Endothelial cell of hepatic sinusoid (primary cell): ENCODE data around the gene MAST2.

Experiments used
- in situ Hi-C: cut with HindIII; loops from 2 replicates; pipeline ENCODE4 v1.10.0; 2017; ENCODE audit warnings: low sequenced_read_pairs

MAST2 gene

GRCh38 chr1:46012236-46012635 lies 208.8 kb downstream of the MAST2 start:
- in situ Hi-C loops = no loop called here

DNA sequence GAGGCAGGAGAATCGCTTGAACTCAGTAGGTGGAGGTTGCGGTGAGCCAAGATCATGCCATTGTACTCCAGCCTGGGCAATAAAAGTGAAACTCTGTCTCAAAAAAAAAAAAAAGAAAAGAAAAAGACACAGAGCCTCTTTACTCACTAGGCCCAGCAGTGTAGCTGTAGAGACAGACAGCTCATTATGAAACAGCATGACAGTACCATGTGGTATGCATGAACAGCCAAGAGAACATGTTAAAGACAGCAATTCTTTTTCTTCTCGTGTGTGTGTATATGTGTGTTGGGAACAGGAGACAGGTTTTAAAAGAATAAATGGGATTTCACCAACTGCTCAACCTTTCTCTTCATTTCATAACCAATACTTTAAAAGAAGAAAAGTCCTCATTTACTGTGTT lies 210.2 kb downstream of the MAST2 start:
- in situ Hi-C loops = no loop called here

GRCh38 chr1:46017876-46018503 lies 214.6 kb downstream of the MAST2 start:
- in situ Hi-C loops = no loop called here

DNA sequence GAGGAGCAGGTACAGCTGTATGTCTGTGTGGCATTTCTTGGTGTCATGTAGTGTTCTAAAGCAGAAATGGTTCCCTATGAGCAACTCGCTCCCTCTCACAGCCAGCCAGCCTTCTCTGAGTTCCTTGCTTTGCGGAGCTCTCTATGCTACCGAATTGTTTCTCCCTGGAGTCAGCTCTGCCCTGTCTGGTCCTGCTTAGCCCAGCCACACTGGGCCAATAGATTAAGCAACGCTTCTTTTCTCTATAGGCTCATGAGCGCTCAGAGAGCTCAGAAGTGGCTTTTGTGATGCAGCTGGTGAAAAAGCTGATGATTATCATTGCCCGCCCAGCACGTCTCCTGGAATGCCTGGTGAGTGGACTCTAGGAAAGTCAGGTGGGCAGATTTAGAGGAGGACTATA lies 215.9 kb downstream of the MAST2 start:
- in situ Hi-C loops = no loop called here

DNA sequence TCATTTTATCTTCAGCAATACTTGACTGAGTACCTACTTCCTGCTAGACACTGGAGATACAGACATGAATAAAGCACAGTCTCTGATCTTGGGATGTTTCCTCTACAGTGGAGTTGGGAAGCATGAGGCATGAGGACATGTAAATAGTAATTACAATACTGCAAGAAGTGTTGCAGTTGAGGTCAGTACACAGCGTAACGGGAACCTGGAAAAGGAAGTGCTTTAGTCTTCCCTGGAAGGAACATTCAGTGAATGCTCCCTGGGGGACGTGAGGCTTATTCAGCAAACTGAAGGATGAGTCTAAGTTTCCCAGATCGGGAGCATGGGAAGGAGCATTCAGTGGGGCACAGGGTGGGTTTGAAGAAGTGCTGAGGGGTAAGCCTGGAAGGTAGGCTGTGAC lies 216.6 kb downstream of the MAST2 start:
- in situ Hi-C loops = no loop called here

DNA sequence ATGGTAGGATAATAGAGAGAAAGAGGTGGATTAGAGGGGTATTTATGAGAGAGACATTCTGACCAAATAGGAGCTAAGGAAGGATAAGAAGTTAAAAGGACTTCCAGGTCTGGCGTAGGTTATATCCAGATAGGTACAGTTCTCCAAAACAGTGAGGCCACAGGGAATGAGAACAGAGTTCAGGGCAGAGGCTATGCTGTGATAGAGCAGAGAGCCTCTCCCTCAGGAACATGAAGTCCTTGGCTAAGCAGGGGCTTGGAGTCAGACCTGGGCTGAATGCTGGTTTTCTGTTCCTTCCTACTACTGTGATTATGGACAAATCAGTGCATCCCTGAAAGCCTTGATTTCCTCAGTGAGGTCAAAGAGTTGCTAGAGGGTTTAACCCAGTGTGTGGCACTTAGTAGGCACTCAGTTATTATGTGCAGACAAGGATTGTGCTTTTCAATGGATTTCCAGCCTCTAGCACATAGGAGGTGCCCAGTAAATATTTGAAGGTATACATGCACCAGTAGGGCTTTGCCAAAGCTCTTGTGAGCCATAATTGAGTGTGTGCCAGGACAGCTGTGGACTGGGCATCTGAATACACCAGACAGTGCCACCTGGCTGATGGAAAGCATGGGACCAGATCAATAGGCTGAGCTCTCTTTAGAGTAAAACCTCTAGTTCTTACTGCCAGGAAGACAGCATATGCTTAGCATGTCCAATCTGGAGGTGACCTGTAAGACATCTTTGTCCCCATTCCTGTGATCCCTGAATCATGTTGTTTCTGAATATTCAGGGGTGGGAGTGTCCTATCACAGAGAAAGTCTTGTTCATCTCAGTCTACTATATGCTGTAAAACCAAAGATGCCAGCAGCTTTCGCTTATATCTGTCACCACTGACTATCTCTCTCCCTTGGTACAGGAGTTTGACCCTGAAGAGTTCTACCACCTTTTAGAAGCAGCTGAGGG lies 217.9 kb downstream of the MAST2 start:
- in situ Hi-C loops = no loop called here

GRCh38 chr1:46026531-46026930 lies 223.1 kb downstream of the MAST2 start:
- in situ Hi-C loops = no loop called here

DNA sequence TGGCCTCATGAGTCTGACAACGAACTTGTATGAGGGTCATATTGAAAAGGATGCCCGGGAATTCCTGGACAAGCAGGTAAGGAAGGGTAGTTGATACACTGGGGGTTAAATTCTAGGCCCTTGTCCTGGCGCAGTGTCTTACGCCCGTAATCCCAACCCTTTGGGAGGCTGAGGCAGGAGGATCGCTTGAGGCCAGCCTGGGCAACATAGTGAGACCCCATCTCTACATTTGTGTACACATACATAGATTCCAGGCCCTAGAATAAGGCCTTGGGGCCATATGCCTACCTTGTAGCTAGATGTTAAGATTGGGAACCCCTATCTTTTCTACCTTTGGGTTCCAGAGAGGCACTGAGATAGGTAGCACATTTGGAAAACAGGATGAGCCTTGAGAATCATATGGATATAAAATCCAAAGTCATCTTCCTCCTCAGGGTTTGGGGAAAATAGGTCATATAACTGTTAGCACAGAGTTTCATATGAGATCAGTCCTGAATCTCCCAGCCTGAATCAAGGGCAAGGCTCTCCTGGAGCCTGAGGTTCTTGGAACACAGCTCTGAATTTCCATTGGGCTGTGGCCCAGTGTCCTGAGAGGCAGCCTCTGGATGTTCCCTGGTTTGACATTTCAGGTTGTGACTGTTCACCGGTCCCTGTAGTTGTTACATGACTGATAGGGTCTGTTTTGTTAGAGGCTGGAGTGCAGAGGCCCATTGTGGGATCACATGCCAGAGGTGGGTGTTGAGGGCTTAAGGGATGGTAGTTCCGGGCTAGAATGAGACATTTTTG lies 224.6 kb downstream of the MAST2 start:
- in situ Hi-C loops = no loop called here

- in situ Hi-C loops = loop anchor here (5.0 kb wide), 1 partner anchor 152 kb away; no protein-coding TSS in a partner anchor
Measured at GRCh38 chr1:46030074-46030870, 226.9 kb downstream of the MAST2 start.

GRCh38 chr1:46030876-46031660 lies 227.7 kb downstream of the MAST2 start:
- in situ Hi-C loops = loop anchor here (5.0 kb wide), 1 partner anchor 151 kb away; no protein-coding TSS in a partner anchor

- in situ Hi-C loops = loop anchor here (5.0 kb wide), 1 partner anchor 147 kb away; no protein-coding TSS in a partner anchor
Measured at GRCh38 chr1:46034601-46035516, 231.4 kb downstream of the MAST2 start.

DNA sequence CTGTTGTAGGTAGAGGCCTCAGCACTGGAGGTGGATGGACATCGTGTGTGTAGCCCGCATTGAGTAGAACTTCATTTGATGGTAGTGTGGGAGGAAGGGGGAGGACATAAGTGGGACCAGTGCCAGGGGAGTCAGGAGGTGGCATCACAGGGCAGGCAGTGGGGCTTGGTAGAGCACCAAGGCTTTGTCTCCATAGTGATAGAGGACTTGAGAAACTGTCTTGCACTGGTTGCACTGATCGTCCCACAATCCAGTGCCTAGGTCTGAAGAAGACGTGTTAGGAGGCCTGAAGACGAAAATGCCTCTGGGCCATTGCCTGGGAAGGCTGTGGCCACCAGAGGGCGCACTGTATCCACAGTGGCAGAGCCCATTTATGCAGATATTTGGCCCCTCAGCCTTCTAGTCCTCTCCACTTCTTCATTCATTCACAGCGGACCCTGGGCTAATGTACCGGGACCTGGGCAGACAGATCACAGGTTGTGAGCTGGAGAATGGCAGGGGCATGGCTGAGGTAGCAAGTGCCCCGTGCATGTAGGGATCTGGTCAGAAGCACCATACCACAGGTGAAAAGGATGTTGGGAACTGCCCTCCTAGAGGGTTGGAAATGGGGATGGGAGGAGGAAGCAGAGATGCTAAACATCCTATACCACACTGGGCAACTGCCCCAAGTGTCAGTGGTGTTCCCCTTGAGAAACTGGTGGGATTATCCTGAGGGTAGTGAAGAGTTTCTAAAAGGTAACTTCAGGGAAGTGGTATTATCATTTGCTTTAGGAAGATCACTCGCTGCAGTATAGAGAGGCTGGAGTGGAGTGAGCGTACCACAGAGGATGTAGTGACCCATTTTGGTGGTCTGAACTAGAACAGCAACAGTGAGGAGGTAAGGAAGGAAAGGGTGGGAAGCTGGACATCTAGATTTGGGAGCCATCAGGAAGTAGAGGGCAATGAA lies 233.8 kb downstream of the MAST2 start:
- in situ Hi-C loops = no loop called here

- in situ Hi-C loops = loop anchor here (5.0 kb wide), 1 partner anchor 83 kb away; no protein-coding TSS in a partner anchor
Measured at GRCh38 chr1:46039571-46040052, 236.2 kb downstream of the MAST2 start.

DNA sequence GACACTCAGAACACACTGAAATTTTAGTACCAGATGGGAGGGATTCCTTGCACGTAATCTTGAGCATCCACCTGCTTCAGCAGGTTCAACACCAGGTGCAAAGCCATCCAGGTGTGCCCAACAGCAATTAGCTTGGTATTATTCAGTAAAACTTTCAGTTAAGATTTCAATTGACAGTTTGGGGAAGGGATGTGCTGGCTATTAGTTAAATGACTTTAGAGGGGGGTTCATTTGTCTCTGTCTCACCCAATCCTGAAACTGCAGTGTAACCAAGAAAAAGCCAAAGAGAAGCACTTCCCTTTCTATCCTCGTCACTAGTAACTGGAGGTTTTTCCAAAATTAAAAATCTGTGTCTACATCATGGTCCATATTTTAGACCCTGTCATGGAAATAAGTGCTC lies 238.1 kb downstream of the MAST2 start:
- in situ Hi-C loops = loop anchor here (5.0 kb wide), 1 partner anchor 81 kb away; no protein-coding TSS in a partner anchor

GRCh38 chr1:46041974-46042373 lies 238.6 kb downstream of the MAST2 start:
- in situ Hi-C loops = loop anchor here (5.0 kb wide), 1 partner anchor 80 kb away; no protein-coding TSS in a partner anchor

- in situ Hi-C loops = loop anchor here (5.0 kb wide), 1 partner anchor 79 kb away; no protein-coding TSS in a partner anchor
Measured at GRCh38 chr1:46043458-46044017, 240.1 kb downstream of the MAST2 start.

GRCh38 chr1:46044116-46044515 lies 240.7 kb downstream of the MAST2 start:
- in situ Hi-C loops = loop anchor here (5.0 kb wide), 1 partner anchor 78 kb away; no protein-coding TSS in a partner anchor
